GM21390 (cell line): ENCODE measurements around the gene SGF29.
"Not testable (repeated sequence)": the region's sequence is repeated elsewhere in the genome, so short reads cannot be mapped to it uniquely, and the experiment has no call there.

Experiments used
- ATAC-seq: cut with Tn5 transposase; IDR thresholded peaks from one replicate; pipeline ENCODE4 v1.9.1; 2021; ENCODE audit not compliant: unreplicated experiment

The SGF29 gene

GRCh38 chr16:28563218-28563617 lies 9.5 kb downstream of the SGF29 start:
- no peak for ATAC-seq

- ATAC-seq = not testable (repeated sequence)
Observed at GRCh38 chr16:28566233-28566925, 12.7 kb downstream of the SGF29 start.

- ATAC-seq = no peak
Observed at GRCh38 chr16:28567292-28567691, 13.6 kb downstream of the SGF29 start.

- ATAC-seq = no peak
Observed at GRCh38 chr16:28569021-28569420, 15.3 kb downstream of the SGF29 start.

GRCh38 chr16:28569968-28570752 lies 16.4 kb downstream of the SGF29 start:
- ATAC-seq = no peak

- no peak for ATAC-seq
Observed at GRCh38 chr16:28572696-28573510, 19.2 kb downstream of the SGF29 start.

- ATAC-seq = no peak
Observed at GRCh38 chr16:28573738-28574718, 20.3 kb downstream of the SGF29 start.

- no peak for ATAC-seq
Observed at GRCh38 chr16:28574925-28575324, 21.2 kb downstream of the SGF29 start.

- ATAC-seq = no peak
Observed at GRCh38 chr16:28575446-28576109, 21.9 kb downstream of the SGF29 start.

GRCh38 chr16:28580726-28581315 lies 27.1 kb downstream of the SGF29 start:
- ATAC-seq = no peak

- no peak for ATAC-seq
Observed at GRCh38 chr16:28585674-28586073, 32.0 kb downstream of the SGF29 start.

- ATAC-seq = no peak
Observed at GRCh38 chr16:28586466-28586865, 32.7 kb downstream of the SGF29 start.

GRCh38 chr16:28587386-28587785 lies 33.7 kb downstream of the SGF29 start:
- no peak for ATAC-seq

GRCh38 chr16:28589069-28589468 lies 35.3 kb downstream of the SGF29 start:
- no peak for ATAC-seq

GRCh38 chr16:28589930-28590329 lies 36.2 kb downstream of the SGF29 start:
- no peak for ATAC-seq

- no peak for ATAC-seq
Observed at GRCh38 chr16:28590384-28591340, 36.9 kb downstream of the SGF29 start.

GRCh38 chr16:28591355-28591754 lies 37.6 kb downstream of the SGF29 start:
- ATAC-seq = no peak

GRCh38 chr16:28592511-28592910 lies 38.8 kb downstream of the SGF29 start:
- no peak for ATAC-seq
